Testis (tissue), 3 donors: Measurements from ENCODE around the gene QPCTL. TPM values are rescaled to one million over a fixed set of nuclear protein-coding genes. Genes with fewer than 3 reads are reported as not detected.
"Not testable (repeated sequence)": the region's sequence is repeated elsewhere in the genome, so short reads cannot be mapped to it uniquely, and the experiment has no call there.

Experiments used
- DNase-seq: peaks from one replicate; pipeline ENCODE4 v3.0.0-alpha.2; 2019
- H3K27ac ChIP-seq, 2 donors: fragments of 200-600 bp; sonication (generic); one replicate each; pipeline ENCODE4 v1.5.1; 2019
- H3K27me3 ChIP-seq: fragments of 200-600 bp; sonication (generic); one replicate; pipeline ENCODE4 v1.5.1; 2019
- H3K36me3 ChIP-seq: fragments of 200-600 bp; sonication (generic); one replicate; pipeline ENCODE4 v1.5.1; 2017; ENCODE audit warnings: low read depth; ENCODE audit errors: missing control alignments
- H3K4me1 ChIP-seq: fragments of 200-600 bp; sonication (generic); one replicate; pipeline ENCODE4 v1.5.1; 2019
- H3K4me3 ChIP-seq, 2 donors: fragments of 200-600 bp; sonication (generic); one replicate each; pipeline ENCODE4 v1.5.1; 2017 to 2019
- H3K9me3 ChIP-seq: fragments of 200-600 bp; sonication (generic); one replicate; pipeline ENCODE4 v1.5.1; 2017
- CTCF ChIP-seq, 3 experiments: fragments of 450-650 bp in 2 of 3; fragments of 200-600 bp in 1 of 3; sonication (generic) in 1 of 3; IDR thresholded peaks; one replicate each; pipeline ENCODE4 v1.5.1; 2016 to 2019; ENCODE audit warnings: antibody characterized with exemption in 3 of 3, mild to moderate bottlenecking in 2 of 3, moderate library complexity in 1 of 3
- POLR2A ChIP-seq: fragments of 450-650 bp; IDR thresholded peaks from one replicate; pipeline ENCODE4 v1.6.1; 2017; ENCODE audit warnings: antibody characterized with exemption, mild to moderate bottlenecking, moderate library complexity
- WGBS, 2 donors: methylation state at CpG; one replicate each; pipeline ENCODE4 v1.1.5; 2018; 5-methylcytosine and 5-hydroxymethylcytosine counted together
- intact Hi-C: fragments of 100-400 bp; cut with DNase I; formaldehyde crosslinking; loops from one replicate; pipeline ENCODE4 v1.15.1; 2023; ENCODE audit warnings: low total_unique reads
- polyA plus RNA-seq: library from polyadenylated mRNA; stranded (reverse); fragments of 350-450 nt; fragmentation: Illumina TruSeq; extraction: RNeasy Lipid Tissue Mini Kit (QIAGEN cat#74804); gene quantifications from one replicate; pipeline ENCODE4 v1.2.3, GENCODE V29; 2014; ENCODE audit warnings: low read depth, low replicate concordance; ENCODE audit not compliant: insufficient read depth
- total RNA-seq, 2 donors: library from RNA; depleted of rRNA; stranded (reverse); fragments of >200 nt; gene quantifications; one replicate each; pipeline ENCODE4 v1.2.3, GENCODE V29; 2016

QPCTL gene
- total and polyA plus RNA-seq, 3 donors from 2014 or later = 3.5 to 6.9 (median 5.3) TPM

DNA sequence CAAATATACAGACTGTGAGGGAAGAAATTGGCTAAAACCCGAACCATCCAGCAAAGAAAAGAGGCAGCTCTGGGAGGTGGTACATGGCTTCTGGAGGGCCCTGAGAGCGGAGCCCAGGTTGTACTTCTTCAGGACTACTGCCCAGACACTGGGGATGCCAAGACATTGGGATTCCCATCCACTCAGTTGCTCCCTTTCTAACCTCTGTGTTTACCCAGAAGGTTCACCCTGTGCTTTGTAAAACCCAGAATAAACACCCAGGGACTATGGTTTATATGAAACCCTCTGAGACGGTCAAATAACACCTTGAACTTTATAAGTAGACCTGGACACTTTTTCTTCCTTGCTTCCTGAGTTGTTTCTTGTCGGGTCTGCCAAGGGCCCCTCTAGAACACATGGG lies 50.5 kb downstream of the QPCTL start:
- 60 to 64% methylated on average over 4 of the region's 4 CpGs for WGBS, 2 donors
- Histone ChIP-seq H3K27ac (no peak overlapping the region), H3K4me1 (no peaks in the 10 kb centered on the region), H3K9me3 (no peaks in the 10 kb centered on the region), H3K27me3 (no peaks in the 10 kb centered on the region), H3K4me3 (no peak overlapping the region), H3K36me3 (no peaks in the 10 kb centered on the region)
- intact Hi-C loops = no loop called here
- no peak for DNase-seq
- TF ChIP-seq POLR2A (no peak), CTCF (IDR thresholded peaks at IDR 0.05) (no peak)

DNA sequence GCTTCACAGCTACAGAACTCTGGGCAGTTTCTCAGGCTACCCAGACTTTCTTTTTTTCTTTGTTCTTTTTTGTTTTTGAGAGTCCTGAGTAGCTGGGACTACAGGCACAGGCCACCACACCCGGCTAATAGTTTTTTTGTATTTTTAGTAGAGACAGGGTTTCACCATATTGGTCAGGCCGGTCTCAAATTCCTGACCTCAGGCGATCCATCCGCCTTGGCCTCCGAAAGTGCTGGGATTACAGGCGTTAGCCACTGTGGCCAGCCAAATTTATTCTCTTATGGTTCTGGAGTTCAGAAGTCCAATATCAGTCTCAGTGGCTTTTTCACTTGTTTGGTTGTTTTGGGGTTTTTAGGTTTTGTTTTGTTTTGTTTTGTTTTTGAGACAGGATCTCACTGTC lies 53.1 kb downstream of the QPCTL start:
- 84 to 86% methylated on average over 6 of the region's 6 CpGs for WGBS, 2 donors
- no peaks in the 10 kb centered on the region for H3K4me1 ChIP-seq
- intact Hi-C loops = no loop called here

DNA sequence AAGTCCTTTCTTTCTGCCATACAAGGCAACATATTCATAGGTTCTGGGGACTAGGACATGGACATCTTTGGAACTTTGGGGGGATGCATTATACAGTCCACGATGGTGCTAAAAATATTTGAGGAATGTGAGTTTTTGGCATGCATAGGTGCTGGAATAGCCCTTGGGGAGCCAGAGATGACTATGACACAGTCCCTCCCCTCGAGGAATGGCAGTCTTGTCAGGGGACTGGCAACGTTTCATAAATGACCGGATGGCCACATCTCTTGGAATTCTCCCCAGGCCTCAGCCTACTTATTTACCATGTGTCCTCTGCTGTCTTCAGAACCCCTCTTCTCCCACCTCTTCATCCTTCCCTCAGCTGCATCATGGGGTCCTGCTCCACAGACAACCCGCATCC lies 54.4 kb downstream of the QPCTL start:
- WGBS, 2 donors = 78 to 86% methylated on average over 5 of the region's 5 CpGs
- Histone ChIP-seq H3K9me3 (no peaks in the 10 kb centered on the region), H3K27me3 (no peaks in the 10 kb centered on the region), H3K27ac (no peak overlapping the region), H3K4me3 (no peak overlapping the region), H3K4me1 (no peaks in the 10 kb centered on the region), H3K36me3 (no peaks in the 10 kb centered on the region)
- TF ChIP-seq CTCF (IDR thresholded peaks at IDR 0.05) (no peak), POLR2A (no peak)
- intact Hi-C loops = no loop called here
- DNase-seq = no peak

More for the DNA sequence above, 53.1 kb downstream of the QPCTL start:
- no peak for TF ChIP-seq POLR2A
- no peak for TF ChIP-seq CTCF (IDR thresholded peaks at IDR 0.05)
- Histone ChIP-seq H3K9me3 (no peaks in the 10 kb centered on the region), H3K27me3 (no peaks in the 10 kb centered on the region), H3K27ac (no peak overlapping the region), H3K36me3 (no peaks in the 10 kb centered on the region), H3K4me3 (no peak overlapping the region)
- DNase-seq = no peak

DNA sequence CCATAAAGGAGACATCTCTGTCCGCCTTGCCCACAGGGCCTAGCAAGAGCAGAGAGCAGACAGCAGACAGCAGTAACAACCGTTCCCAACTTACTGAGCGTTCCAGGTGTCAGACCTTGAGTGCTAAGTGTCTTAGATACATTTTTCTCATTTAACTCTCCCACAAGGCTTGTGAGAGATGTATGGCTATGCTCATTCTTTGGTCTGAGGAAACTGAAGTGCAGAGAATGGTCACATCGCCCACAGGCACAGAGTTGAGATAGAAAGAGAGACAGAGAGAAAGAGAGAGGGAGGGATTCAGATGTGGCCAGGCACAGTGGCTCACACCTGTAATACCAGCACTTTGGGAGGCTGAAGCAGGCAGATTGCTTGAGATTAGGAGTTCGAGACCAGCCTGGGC lies 55.0 kb downstream of the QPCTL start:
- Histone ChIP-seq H3K27ac (no peak overlapping the region), H3K9me3 (no peaks in the 10 kb centered on the region), H3K36me3 (no peaks in the 10 kb centered on the region), H3K4me1 (no peaks in the 10 kb centered on the region), H3K27me3 (no peaks in the 10 kb centered on the region), H3K4me3 (no peak overlapping the region)
- TF ChIP-seq POLR2A (no peak), CTCF (IDR thresholded peaks at IDR 0.05) (no peak)
- DNase-seq = no peak
- intact Hi-C loops = no loop called here
- WGBS, 2 donors = 77 to 82% methylated on average over 5 of the region's 5 CpGs

DNA sequence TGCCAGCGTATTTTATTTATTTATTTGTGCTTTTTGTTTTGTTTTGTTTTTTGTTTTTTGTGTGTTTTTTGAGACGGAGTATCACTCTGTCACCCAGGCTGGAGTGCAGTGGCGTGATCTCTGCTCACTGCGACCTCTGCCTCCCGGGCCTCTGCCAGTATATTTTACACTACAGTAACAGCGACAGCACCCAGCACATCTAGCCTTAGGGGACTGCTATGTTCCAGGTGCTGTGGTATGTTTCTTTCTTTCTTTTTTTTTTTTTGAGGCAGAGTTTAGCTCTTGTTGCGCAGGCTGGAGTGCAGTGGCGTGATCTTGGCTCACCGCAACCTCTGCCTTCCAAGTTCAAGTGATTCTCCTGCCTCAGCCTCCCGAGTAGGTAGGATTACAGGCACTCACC lies 59.0 kb downstream of the QPCTL start:
- H3K4me3 ChIP-seq, H3K27me3 ChIP-seq, H3K4me1 ChIP-seq, intact Hi-C loops, DNase-seq, H3K36me3 ChIP-seq, H3K27ac ChIP-seq, H3K9me3 ChIP-seq: not testable (repeated sequence)
- WGBS, 2 donors = 90 to 94% methylated on average over 10 of the region's 10 CpGs
